Sigmoid colon (tissue), 7 donors: ENCODE data around the gene CYS1. TPM values are rescaled to one million over a fixed set of nuclear protein-coding genes. Genes with fewer than 3 reads are reported as not detected.
"Not testable (repeated sequence)": the region's sequence is repeated elsewhere in the genome, so short reads cannot be mapped to it uniquely, and the experiment has no call there.

Experiments
- DNase-seq: peaks from one replicate; pipeline ENCODE4 v3.0.0-alpha.2; 2019
- H3K27ac ChIP-seq, 4 donors: fragments of 200-600 bp; sonication (generic); one replicate each; pipeline ENCODE4 v1.5.1; 2016 to 2019; ENCODE audit warnings: mild to moderate bottlenecking in 1 of 4
- H3K27me3 ChIP-seq, 3 donors: fragments of 200-600 bp; sonication (generic); one replicate each; pipeline ENCODE4 v1.5.1; 2019; ENCODE audit warnings: mild to moderate bottlenecking in 1 of 3
- H3K36me3 ChIP-seq, 4 donors: fragments of 200-600 bp; sonication (generic); one replicate each; pipeline ENCODE4 v1.5.1; 2016 to 2019
- H3K4me1 ChIP-seq, 4 donors: fragments of 200-600 bp; sonication (generic); one replicate each; pipeline ENCODE4 v1.5.1; 2017 to 2019
- H3K4me3 ChIP-seq, 4 donors: fragments of 200-600 bp; sonication (generic); one replicate each; pipeline ENCODE4 v1.5.1; 2017 to 2019; ENCODE audit warnings: mild to moderate bottlenecking in 2 of 4, moderate library complexity in 1 of 4
- H3K9me3 ChIP-seq, 4 donors: fragments of 200-600 bp in 3 of 4; sonication (generic) in 3 of 4; one replicate each; pipeline versions ENCODE4 v1.5.1 to v1.6.1; 2013 to 2019
- CTCF ChIP-seq, 4 experiments: fragments of 450-650 bp in 3 of 4; fragments of 200-600 bp in 1 of 4; IDR thresholded peaks; one replicate each; pipeline ENCODE4 v1.5.1; 2016 to 2019; ENCODE audit warnings: antibody characterized with exemption in 4 of 4, mild to moderate bottlenecking in 3 of 4, moderate library complexity in 2 of 4
- EP300 ChIP-seq, 4 donors: sonication (generic); formaldehyde crosslinking; IDR thresholded peaks; one replicate each; pipeline ENCODE4 v1.6.1; 2017; ENCODE audit warnings: antibody characterized with exemption in 4 of 4
- POLR2A ChIP-seq, 2 donors: fragments of 450-650 bp; IDR thresholded peaks; one replicate each; pipeline ENCODE4 v1.6.1; 2016; ENCODE audit warnings: antibody characterized with exemption in 2 of 2, mild to moderate bottlenecking in 2 of 2, moderate library complexity in 2 of 2
- POLR2AphosphoS5 ChIP-seq, 4 donors: sonication (generic); formaldehyde crosslinking; IDR thresholded peaks; one replicate each; pipeline ENCODE4 v1.6.1; 2017; ENCODE audit warnings: antibody characterized with exemption in 4 of 4
- WGBS, 2 donors: extraction: QIAGEN DNeasy Blood & Tissue Kit; methylation state at CpG; one replicate each; pipeline ENCODE4 v1.1.7; 2013; 5-methylcytosine and 5-hydroxymethylcytosine counted together
- intact Hi-C: fragments of 100-400 bp; cut with DNase I; formaldehyde crosslinking; loops from one replicate; pipeline ENCODE4 v1.15.1; 2023
- polyA plus RNA-seq, 3 donors: library from polyadenylated mRNA; stranded (reverse); fragments of 200-250 nt; gene quantifications; one replicate each; pipeline ENCODE4 v1.2.3, GENCODE V29; 2013
- total RNA-seq, 4 donors: library from RNA; depleted of rRNA; stranded (reverse); fragments of >200 nt; gene quantifications; one replicate each; pipeline ENCODE4 v1.1.0, GENCODE V29; 2016
- donor health status: healthy with polysubstance abuse.
- donor health status: Bipolar disorder and iron deficiency.
- donor health status: healthy.

CYS1 gene
- total and polyA plus RNA-seq, 7 donors = 0.46 to 24.6 (median 7.5) TPM

DNA sequence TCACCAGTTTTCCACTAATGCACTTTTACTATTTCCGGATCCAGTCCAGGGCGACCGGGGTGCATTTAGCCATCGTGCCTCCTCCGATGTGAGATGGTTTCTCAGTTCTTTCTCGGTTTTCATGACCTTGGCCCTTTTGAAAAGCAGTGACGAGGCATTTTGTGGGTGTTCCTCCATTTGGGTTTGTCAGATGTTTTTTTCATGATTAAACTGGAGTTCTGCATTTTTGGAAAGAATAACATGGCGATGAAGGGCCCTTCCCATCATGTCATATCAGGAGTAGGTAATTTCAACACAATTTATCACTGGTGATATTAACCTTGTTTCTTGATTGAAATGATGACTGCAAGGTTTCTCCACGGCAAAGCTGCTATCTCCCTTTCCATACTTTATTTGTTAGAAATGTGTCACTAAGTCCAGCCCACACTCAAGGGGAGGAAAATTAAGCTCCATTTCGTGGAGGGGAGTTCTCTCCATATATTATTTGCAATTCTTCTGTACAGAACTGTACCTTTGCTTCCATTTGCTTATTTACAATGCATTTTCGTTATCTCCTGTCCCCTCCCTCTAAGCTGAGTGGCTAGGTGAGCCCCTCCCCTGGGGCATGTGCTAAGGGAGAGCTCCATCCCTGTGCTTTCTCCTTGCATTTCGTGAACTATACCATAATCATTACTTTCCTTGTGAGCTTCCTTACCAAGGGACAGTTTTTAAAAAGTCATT lies 45.7 kb downstream of the CYS1 start:
- Histone ChIP-seq H3K36me3 (no peaks in the 10 kb centered on the region), H3K27ac (no peak overlapping the region), H3K27me3 (no peaks in the 10 kb centered on the region), H3K9me3 (no peaks in the 10 kb centered on the region), H3K4me1 (peaks cover 0 to 44% (median 41%) of the 10 kb centered on the region in 4 donors), H3K4me3 (no peak overlapping the region)
- intact Hi-C loops = no loop called here
- no peak for TF ChIP-seq POLR2A (IDR thresholded peaks at IDR 0.05)
- TF ChIP-seq CTCF (IDR thresholded peaks at IDR 0.05) = no peak
- no peak for TF ChIP-seq POLR2AphosphoS5 (IDR thresholded peaks at IDR 0.05)
- DNase-seq = no peak
- WGBS, 2 donors = 82 to 86% methylated on average over 12 of the region's 12 CpGs

DNA sequence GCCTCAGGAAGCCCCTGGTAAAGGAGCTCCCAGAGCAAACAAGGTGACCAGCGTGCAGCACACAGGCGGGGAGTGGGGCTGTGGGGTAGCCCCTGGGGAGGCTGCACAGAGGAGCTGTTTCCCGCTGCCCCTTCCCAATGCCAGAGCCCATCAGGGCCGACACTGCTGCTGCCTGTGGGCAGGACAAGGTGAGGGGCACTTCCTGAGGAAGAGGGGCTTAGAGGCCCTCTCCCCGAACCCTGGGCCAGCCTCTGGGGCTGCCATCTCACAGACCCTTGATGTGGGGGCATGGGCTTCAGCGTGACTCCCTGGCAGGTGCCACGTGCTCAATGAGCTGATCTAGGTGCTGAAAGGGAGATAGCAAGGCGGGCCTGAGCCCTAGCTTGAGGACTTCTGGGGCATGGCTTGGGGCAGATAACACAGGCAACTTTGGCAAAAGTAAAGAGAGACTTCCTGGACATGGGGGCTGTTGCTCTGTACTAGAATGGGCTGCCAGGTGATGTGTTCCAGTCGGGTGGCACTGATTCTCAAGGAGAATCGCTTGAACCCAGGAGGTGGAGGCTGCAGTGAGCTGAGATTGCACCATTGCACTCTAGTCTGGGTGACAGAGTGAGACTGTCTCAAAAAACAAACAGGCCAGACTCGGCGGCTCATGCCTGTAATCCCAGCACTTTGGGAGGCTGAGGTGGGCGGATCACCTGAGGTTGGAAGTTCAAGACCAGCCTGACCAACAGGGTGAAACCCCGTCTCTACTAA lies 46.8 kb downstream of the CYS1 start:
- 90 to 92% methylated on average over 14 of the region's 14 CpGs for WGBS, 2 donors
- no peaks in the 10 kb centered on the region for H3K9me3 ChIP-seq
- H3K27ac ChIP-seq = no peak overlapping the region
- intact Hi-C loops = no loop called here
- no peak overlapping the region for H3K4me3 ChIP-seq
- H3K4me1 ChIP-seq = peaks cover 0 to 33% (median 30%) of the 10 kb centered on the region in 4 donors
- H3K36me3 ChIP-seq = no peaks in the 10 kb centered on the region
- H3K27me3 ChIP-seq = no peaks in the 10 kb centered on the region
- no peak for DNase-seq
- TF ChIP-seq CTCF (IDR thresholded peaks at IDR 0.05) (no peak), POLR2AphosphoS5 (IDR thresholded peaks at IDR 0.05) (no peak), EP300 (IDR thresholded peaks at IDR 0.05) (no peak)

GRCh38 chr2:10032746-10033105 lies 47.5 kb downstream of the CYS1 start:
- no peaks in the 10 kb centered on the region for H3K9me3 ChIP-seq
- intact Hi-C loops = no loop called here
- no peak for TF ChIP-seq POLR2A (IDR thresholded peaks at IDR 0.05)
- TF ChIP-seq POLR2AphosphoS5 (IDR thresholded peaks at IDR 0.05) = no peak
- TF ChIP-seq EP300 (IDR thresholded peaks at IDR 0.05) = no peak
- TF ChIP-seq CTCF (IDR thresholded peaks at IDR 0.05) = no peak
- 98 to 99% methylated on average over 7 of the region's 7 CpGs for WGBS, 2 donors
- H3K4me1 ChIP-seq = peaks cover 0 to 26% (median 23%) of the 10 kb centered on the region in 4 donors
- H3K27me3 ChIP-seq = no peaks in the 10 kb centered on the region
- no peaks in the 10 kb centered on the region for H3K36me3 ChIP-seq
- DNase-seq = no peak
- H3K27ac ChIP-seq = no peak overlapping the region
- H3K4me3 ChIP-seq = no peak overlapping the region

GRCh38 chr2:10031886-10032745 lies 48.1 kb downstream of the CYS1 start:
- 90 to 94% methylated on average over 20 of the region's 20 CpGs for WGBS, 2 donors
- H3K4me3 ChIP-seq = no peak overlapping the region
- TF ChIP-seq EP300 (IDR thresholded peaks at IDR 0.05) (no peak), POLR2AphosphoS5 (IDR thresholded peaks at IDR 0.05) (no peak), CTCF (IDR thresholded peaks at IDR 0.05) (no peak), POLR2A (IDR thresholded peaks at IDR 0.05) (no peak)
- intact Hi-C loops = no loop called here
- H3K4me1 ChIP-seq = peaks cover 0 to 20% (median 17%) of the 10 kb centered on the region in 4 donors
- H3K9me3 ChIP-seq = no peaks in the 10 kb centered on the region
- no peaks in the 10 kb centered on the region for H3K27me3 ChIP-seq
- no peak overlapping the region for H3K27ac ChIP-seq
- H3K36me3 ChIP-seq = no peaks in the 10 kb centered on the region
- no peak for DNase-seq

GRCh38 chr2:10030798-10031197 lies 49.4 kb downstream of the CYS1 start:
- H3K27ac ChIP-seq, H3K4me1 ChIP-seq, intact Hi-C loops, H3K9me3 ChIP-seq, H3K36me3 ChIP-seq, H3K27me3 ChIP-seq, DNase-seq, H3K4me3 ChIP-seq: not testable (repeated sequence)
- WGBS, 2 donors = 64 to 79% methylated on average over 8 of the region's 8 CpGs
